HepG2 (cell line): Measurements from ENCODE around the gene RPS10.

Experiments used
- PTBP1 ChIP-seq: fragments of 200-400 bp; formaldehyde crosslinking; IDR thresholded peaks from 2 replicates; pipeline ENCODE4 v1.6.1; 2018; ENCODE audit warnings: low read length, low read depth; ENCODE audit not compliant: poor library complexity, severe bottlenecking
- TBX3 ChIP-seq: fragments of 450-650 bp; IDR thresholded peaks from 2 replicates; pipeline ENCODE4 v1.6.1; 2017; ENCODE audit warnings: antibody characterized with exemption, mild to moderate bottlenecking, inconsistent platforms, borderline replicate concordance
- TOE1 ChIP-seq: sonication (generic); formaldehyde crosslinking; IDR thresholded peaks from 2 replicates; pipeline ENCODE4 v1.4.0; 2020; ENCODE audit warnings: mild to moderate bottlenecking, missing genetic modification reagents
- ZNF138 ChIP-seq: sonication (generic); formaldehyde crosslinking; IDR thresholded peaks from 2 replicates; pipeline ENCODE4 v1.5.0; 2020; ENCODE audit warnings: mild to moderate bottlenecking, low read depth, missing genetic modification reagents
- ZNF282 ChIP-seq: fragments of 450-650 bp; IDR thresholded peaks from 2 replicates; pipeline ENCODE4 v1.6.1; 2018; ENCODE audit not compliant: partially characterized antibody
- ZNF782 ChIP-seq: sonication (generic); formaldehyde crosslinking; IDR thresholded peaks from 2 replicates; pipeline ENCODE4 v1.4.0; 2020; ENCODE audit warnings: missing genetic modification reagents, mild to moderate bottlenecking, borderline replicate concordance
- ZNF841 ChIP-seq: sonication (generic); formaldehyde crosslinking; IDR thresholded peaks from 2 replicates; pipeline ENCODE4 v1.8.1; 2023; ENCODE audit warnings: missing genetic modification reagents, borderline replicate concordance
- TF ChIP-seq, protein P1 (sequence below): sonication (generic); formaldehyde crosslinking; IDR thresholded peaks from 2 replicates; pipeline ENCODE4 v1.4.0; 2020; ENCODE audit warnings: missing genetic modification reagents
- TF ChIP-seq, protein P2 (sequence below): sonication (generic); formaldehyde crosslinking; IDR thresholded peaks from 2 replicates; pipeline ENCODE4 v1.8.0; 2022; ENCODE audit warnings: low read depth, missing genetic modification reagents
- TF ChIP-seq, protein P3 (sequence below): IDR thresholded peaks from 2 replicates; pipeline ENCODE4 v1.6.1; 2016

DNA sequence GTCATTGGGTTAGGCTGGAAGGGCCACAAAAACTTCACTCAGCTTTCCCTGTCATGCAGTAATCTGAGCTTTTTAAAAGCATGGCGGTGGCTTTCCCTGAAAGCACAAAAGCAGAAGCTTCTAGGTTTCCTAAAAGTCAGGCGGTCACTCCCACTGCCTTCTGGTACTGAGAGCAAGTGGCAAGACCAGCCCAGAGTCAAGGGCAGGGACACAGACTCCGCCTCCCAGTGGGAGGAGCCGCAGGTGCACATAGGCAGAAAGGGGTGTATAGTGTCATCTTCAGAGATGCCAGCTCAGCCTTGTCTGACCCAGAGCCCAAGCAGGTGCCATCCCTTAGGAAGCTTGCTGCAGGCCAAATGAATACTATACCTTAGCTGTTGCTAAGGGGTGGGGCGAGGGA is 22.0 kb upstream of the RPS10 start:
- no peak for TF ChIP-seq ZNF841 (CRISPR knock-in tag)
- TF ChIP-seq TBX3, result no peak
- TF ChIP-seq, protein P1, sequence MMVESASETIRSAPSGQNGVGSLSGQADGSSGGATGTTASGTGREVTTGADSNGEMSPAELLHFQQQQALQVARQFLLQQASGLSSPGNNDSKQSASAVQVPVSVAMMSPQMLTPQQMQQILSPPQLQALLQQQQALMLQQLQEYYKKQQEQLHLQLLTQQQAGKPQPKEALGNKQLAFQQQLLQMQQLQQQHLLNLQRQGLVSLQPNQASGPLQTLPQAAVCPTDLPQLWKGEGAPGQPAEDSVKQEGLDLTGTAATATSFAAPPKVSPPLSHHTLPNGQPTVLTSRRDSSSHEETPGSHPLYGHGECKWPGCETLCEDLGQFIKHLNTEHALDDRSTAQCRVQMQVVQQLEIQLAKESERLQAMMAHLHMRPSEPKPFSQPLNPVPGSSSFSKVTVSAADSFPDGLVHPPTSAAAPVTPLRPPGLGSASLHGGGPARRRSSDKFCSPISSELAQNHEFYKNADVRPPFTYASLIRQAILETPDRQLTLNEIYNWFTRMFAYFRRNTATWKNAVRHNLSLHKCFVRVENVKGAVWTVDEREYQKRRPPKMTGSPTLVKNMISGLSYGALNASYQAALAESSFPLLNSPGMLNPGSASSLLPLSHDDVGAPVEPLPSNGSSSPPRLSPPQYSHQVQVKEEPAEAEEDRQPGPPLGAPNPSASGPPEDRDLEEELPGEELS (CRISPR knock-in tag), result no peak
- no peak for TF ChIP-seq ZNF138 (CRISPR knock-in tag)
- no peak for TF ChIP-seq PTBP1
- TF ChIP-seq, protein P2, sequence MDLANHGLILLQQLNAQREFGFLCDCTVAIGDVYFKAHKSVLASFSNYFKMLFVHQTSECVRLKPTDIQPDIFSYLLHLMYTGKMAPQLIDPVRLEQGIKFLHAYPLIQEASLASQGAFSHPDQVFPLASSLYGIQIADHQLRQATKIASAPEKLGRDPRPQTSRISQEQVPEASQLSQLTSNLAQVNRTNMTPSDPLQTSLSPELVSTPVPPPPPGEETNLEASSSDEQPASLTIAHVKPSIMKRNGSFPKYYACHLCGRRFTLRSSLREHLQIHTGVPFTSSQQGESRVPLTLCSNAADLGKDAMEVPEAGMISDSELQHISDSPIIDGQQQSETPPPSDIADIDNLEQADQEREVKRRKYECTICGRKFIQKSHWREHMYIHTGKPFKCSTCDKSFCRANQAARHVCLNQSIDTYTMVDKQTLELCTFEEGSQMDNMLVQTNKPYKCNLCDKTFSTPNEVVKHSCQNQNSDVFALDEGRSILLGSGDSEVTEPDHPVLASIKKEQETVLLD (CRISPR knock-in tag), result no peak
- TF ChIP-seq TOE1 (CRISPR knock-in tag), result no peak
- TF ChIP-seq ZNF782, result no peak
- no peak for TF ChIP-seq ZNF282
- TF ChIP-seq, protein P3, sequence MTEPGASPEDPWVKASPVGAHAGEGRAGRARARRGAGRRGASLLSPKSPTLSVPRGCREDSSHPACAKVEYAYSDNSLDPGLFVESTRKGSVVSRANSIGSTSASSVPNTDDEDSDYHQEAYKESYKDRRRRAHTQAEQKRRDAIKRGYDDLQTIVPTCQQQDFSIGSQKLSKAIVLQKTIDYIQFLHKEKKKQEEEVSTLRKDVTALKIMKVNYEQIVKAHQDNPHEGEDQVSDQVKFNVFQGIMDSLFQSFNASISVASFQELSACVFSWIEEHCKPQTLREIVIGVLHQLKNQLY, result no peak
